Fibroblast of skin of left biceps (primary cell): Measurements from ENCODE around the gene AKR7A3.
"Not testable (repeated sequence)": the region's sequence is repeated elsewhere in the genome, so short reads cannot be mapped to it uniquely, and the experiment has no call there.

Experiments used
- DNase-seq, 2 experiments: peaks; one replicate each; pipeline ENCODE4 v3.0.0-alpha.2; 2013; ENCODE audit warnings: low read depth in 2 of 2

Gene AKR7A3

DNA sequence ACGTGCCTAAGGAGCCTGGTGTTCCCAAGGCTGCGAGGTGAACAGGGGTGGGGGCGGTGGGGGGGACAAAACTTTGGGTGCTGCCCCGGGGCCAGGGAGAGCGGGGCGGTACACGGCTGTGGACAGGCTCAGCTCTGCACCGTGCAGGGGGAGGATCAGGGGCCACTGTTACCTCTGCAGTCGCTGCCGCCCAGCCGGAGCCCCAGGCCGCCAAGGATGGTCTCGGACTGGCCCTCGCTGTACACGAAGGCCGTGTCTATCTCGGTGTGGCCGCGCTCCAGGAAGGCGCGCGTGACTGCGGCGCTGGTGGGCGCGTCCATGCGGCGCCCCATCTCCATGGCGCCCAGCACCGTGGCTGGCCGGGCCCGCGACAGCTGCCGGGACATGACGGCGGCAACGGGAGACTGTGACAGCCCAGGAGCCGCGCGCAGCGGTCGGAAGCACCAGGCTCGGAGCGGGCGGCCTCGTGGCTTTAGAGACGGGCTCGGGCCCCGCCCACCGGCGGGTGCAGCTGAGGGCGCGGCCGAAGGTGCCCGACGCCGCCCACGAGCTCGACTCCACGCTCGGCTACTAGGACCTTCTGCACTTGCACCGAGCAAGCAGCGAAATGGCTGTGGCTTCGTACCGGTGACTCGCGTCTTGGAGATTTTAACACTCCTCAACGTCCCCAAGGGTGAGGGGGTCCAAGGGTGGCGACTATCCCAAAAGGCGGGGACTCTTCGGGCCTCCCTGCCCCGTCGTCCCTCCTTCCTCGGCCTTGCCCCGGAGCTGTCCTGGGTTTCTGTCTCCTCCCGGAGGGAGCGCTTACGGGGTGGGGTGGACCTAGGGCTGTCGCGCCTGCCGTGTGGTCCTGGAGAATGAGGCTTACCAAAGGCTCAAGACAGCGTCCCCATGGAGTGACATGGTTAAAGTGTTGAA is at the start of gene AKR7A3:
AKR7A3 (minus strand) TSS at position 447 of the 918 bp plus-strand sequence; CDS start at position 386, 61 bp downstream.
- not testable (repeated sequence) for DNase-seq

- peak in 1 of 2 experiments; percentile 9 for DNase-seq
Measured at GRCh38 chr1:19338323-19338762, 49.8 kb upstream of the AKR7A3 start.

GRCh38 chr1:19337289-19337688 is 48.7 kb upstream of the AKR7A3 start:
- DNase-seq: no peak

DNA sequence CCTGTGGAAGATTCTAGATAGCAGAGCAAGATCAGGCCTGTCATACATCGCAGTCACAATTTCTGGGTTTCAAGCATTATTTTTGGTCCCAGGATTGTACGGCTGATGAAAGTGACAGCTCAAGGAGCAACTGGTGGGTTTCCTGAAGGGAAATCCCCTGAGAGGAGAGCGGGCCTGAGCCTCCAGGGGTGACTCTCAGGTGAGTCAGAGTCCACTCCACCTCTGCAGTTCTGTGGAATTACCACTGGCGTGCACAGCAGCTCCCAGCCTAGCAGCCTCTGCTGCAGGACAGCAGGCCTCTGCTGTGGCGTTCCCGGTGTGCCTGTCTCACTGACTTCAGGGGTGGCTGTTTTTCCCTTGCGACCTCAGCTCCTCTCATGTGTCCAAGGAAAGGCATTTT is 48.0 kb upstream of the AKR7A3 start:
- no peak for DNase-seq

DNA sequence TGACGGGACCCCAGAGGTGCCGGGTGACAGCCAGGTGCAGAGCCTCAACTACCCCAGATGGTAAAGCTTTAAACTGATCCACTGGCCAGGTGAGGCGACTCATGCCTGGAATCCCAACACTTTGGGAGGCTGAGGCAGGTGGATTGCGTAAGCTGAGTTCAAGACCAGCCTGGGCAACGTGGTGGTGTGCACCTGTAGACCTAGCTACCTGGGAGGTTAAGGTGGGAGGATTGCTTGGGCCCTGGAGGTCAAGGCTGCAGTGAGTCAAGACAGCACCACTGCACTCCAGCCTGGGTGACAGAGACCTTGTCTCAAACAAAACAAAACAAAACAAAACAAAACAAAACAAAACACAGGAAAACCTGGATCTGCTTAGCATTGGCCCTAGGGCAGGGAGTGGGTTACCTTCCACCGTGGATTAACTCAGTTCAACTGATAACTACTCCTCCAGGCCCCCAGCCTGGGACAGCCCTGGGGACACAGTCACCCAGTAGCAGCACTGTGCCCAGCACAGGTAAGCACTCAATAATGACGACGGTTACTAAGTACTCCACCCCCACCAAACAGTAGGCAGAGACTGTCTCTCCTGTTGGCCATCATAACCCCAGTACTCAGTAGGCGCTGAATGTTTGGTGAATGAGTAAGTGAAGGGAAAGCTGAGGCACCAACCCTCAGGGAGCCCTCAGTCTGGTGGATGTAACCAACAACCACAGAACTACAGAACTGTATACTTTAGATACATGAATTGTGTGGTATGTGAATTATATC is 45.2 kb upstream of the AKR7A3 start:
- DNase-seq: no peak

GRCh38 chr1:19332832-19333231 is 44.3 kb upstream of the AKR7A3 start:
- DNase-seq: no peak

DNA sequence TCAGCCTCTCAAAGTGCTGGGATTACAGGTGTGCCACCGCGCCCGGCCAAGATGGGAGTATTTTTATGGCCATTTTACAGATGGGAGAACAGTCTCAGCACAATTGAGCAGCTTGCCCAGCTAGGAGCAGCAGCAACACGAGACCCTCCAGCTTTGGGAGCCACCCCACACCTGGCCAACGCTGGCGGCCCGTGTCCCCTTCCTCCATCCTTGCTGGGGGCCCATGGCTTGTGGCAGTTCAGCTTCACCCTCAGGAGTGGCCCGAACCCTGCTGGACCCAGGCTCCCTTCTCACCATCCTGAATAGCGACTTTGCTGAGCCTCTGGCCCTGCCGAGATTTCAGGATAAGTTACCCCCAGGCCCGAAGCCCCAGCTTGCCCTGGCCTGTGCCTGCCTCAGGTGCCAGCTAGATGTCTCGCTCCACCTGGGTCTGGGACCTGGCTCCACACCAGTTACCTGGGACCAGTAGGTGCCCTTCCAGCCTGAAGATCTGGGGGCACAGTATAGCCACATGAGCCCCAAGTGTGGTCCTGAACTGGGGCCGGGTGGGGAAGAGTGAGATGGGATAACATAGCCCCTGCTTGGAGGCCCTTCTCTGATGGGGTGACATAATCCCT is 42.8 kb upstream of the AKR7A3 start:
- no peak for DNase-seq

GRCh38 chr1:19330449-19331135 is 42.0 kb upstream of the AKR7A3 start:
- DNase-seq: no peak

- no peak for DNase-seq
Measured at GRCh38 chr1:19329611-19330010, 41.0 kb upstream of the AKR7A3 start.

DNA sequence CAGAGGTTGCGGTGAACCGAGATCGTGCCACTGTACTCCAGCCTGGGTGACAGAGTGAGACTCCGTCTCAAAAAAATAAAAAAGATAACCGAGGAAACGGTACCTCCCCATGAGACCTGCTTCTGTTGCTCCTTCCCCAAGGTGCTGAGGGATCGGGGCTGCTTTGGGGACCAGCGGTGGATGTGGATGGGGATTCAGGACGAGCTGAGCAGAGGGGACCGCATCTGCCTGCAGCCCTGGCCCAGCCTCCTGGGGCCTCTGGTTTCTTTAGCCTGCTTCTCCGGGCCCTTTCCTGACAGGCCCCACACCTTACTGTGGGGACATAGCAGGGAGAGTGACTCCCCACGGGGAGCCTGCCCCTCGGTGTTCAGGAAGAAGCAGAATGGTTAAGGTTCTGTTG is 40.6 kb upstream of the AKR7A3 start:
- DNase-seq: no peak

- DNase-seq: no peak
Measured at GRCh38 chr1:19328486-19328885, 39.9 kb upstream of the AKR7A3 start.

DNA sequence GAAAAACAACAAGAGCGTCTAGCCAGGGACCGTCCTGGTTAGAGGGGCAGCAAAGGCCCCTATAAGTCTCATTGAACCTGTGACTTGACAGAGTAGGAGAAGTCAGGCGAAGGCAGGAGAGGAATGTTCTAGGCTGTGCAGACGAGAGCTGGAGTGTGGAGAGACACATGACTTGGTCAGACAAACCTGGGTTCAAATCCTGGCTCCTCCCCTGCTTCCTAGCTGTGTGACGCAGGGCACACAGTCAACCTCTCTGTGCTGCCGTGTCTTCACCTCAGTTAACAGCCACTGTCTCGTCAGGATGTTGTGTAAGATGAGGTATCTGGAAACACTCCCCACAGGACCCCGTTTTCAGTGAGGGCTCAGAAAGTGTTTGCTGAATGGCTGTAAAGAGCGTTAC is 39.2 kb upstream of the AKR7A3 start:
- DNase-seq: no peak

- DNase-seq: no peak
Measured at GRCh38 chr1:19327301-19327700, 38.7 kb upstream of the AKR7A3 start.

GRCh38 chr1:19326748-19327065 is 38.1 kb upstream of the AKR7A3 start:
- DNase-seq: no peak

- no peak for DNase-seq
Measured at GRCh38 chr1:19325958-19326747, 37.6 kb upstream of the AKR7A3 start.

GRCh38 chr1:19325368-19325957 is 36.9 kb upstream of the AKR7A3 start:
- no peak for DNase-seq

GRCh38 chr1:19324665-19324990 is 36.1 kb upstream of the AKR7A3 start:
- DNase-seq: no peak

GRCh38 chr1:19323987-19324664 is 35.6 kb upstream of the AKR7A3 start:
- DNase-seq: no peak

DNA sequence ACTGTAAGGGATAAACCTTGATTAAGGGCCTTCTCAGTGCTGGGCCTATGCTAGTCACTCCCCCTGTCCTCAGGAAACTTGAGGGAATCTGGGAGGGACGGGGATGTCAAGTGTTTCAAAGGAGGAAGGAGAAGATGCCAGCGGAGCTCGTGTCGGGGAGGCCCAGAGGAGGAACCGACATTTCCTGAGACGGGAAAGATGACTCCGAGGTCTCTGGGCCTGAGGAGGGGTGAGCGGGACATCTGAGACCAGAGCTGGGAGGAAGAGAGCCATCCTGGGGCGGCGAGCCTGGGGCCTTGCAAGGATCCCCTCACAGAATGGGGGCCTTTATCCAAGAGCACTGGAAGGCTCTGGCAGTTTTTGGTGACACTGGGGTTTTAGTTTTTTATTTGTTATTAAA is 33.9 kb upstream of the AKR7A3 start:
- no peak for DNase-seq

GRCh38 chr1:19321071-19321470 is 32.5 kb upstream of the AKR7A3 start:
- no peak for DNase-seq
